Measurements from ENCODE around the gene CGGBP1.
A peak's percentile ranks its signal among the peaks of the same experiment; 100 is the strongest.

Gene CGGBP1

GRCh38 chr3:88058581-88059379, at the start of gene CGGBP1, which contains the start of gene ZNF654:
TSS of gene CGGBP1 (minus strand) at chr3:88059005. CDS start at chr3:88055976, 3,029 bp downstream.
TSS of gene ZNF654 (plus strand) at chr3:88059255. CDS start at chr3:88059320, 65 bp downstream.
- peaks cover 56% of the 10 kb centered on the region for H3K4me1 Mint-ChIP-seq (ENCODE audit: low read depth)

GRCh38 chr3:88105325-88105724, 46.5 kb upstream of the CGGBP1 start:
- peaks cover 45% of the 10 kb centered on the region for H3K36me3 Mint-ChIP-seq (ENCODE audit: low read depth)
- H3K9me3 Mint-ChIP-seq, result peaks cover 6% of the 10 kb centered on the region
- H3K27ac Mint-ChIP-seq, result no peak overlapping the region
- DNase-seq, result no peak
- no peak overlapping the region for H3K4me3 Mint-ChIP-seq
- H3K4me1 Mint-ChIP-seq (ENCODE audit: low read depth), result peaks cover 34% of the 10 kb centered on the region
- no peaks in the 10 kb centered on the region for H3K27me3 Mint-ChIP-seq

More at GRCh38 chr3:88058581-88059379, at the start of gene CGGBP1, which contains the start of gene ZNF654:
- Mint-ChIP-seq H3K27me3 (no peaks in the 10 kb centered on the region), H3K9me3 (no peaks in the 10 kb centered on the region), H3K27ac (peak within 1 kb of the TSS; percentile 99), H3K36me3 (ENCODE audit: low read depth) (peaks cover 50% of the 10 kb centered on the region), H3K4me3 (peak within 1 kb of the TSS; percentile 96)
- DNase-seq, result peak; percentile 100

DNA sequence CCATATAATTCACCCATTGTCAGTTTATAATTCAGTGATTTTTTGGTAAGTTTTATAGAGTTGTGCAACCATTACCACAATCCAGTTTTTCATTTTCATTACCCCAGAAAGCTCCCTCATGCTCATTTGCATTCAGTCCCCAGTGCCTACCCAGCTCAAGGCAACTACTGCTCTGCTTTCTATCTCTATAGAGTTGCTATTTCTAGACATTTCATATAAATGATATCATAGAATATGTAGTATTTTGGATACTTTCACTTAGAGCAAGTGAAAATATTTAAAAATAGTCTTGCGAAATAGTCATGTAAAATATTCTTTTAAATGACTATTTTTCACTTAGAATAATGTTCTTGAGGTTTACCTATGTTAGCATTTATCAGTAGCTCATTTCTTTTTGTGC, 42.3 kb upstream of the CGGBP1 start:
- peaks cover 17% of the 10 kb centered on the region for H3K4me1 Mint-ChIP-seq (ENCODE audit: low read depth)
- no peak overlapping the region for H3K4me3 Mint-ChIP-seq
- H3K27ac Mint-ChIP-seq, result no peak overlapping the region
- H3K36me3 Mint-ChIP-seq (ENCODE audit: low read depth), result peaks cover 70% of the 10 kb centered on the region
- no peak for DNase-seq
- no peaks in the 10 kb centered on the region for H3K27me3 Mint-ChIP-seq
- peaks cover 18% of the 10 kb centered on the region for H3K9me3 Mint-ChIP-seq

DNA sequence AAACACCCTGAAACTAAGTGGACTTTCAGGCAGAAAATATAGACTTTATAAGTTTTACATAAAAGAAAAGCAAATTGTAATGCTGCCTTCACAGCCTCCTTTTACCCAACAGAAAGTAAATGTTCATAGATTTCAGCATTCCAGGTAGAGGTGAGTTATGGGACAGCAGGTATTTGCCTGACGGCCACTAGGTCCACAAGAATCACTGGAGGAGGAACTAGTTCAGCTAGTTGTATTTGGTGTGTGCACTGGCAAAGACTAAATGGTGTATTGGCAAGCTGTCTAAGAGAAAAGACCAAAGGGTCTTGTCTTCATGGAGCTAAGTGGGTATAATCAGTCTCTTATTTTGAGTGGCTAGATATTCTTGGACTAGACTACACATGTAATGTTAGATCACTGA, 34.5 kb upstream of the CGGBP1 start:
- H3K4me3 Mint-ChIP-seq, result no peak overlapping the region
- peaks cover 80% of the 10 kb centered on the region for H3K36me3 Mint-ChIP-seq (ENCODE audit: low read depth)

DNA sequence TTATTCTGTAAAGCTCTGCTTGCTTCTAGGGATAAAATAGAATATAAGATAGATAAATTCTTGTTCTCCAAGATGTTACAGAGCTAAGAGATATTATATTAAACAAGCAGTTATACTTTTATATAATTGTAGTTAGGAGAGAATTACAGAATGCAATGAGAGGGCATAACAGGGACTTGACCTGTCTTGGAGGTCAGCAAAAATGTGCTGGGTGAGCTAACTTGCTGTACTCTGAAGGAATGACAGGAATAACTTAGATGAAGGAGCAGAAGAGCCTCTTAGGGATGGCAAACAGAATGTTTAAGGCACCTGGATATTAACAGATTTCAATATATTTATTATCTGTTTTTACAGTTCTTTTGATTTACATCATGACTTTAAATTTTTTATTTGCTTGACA, 33.5 kb upstream of the CGGBP1 start:
- Mint-ChIP-seq H3K36me3 (ENCODE audit: low read depth) (peaks cover 77% of the 10 kb centered on the region), H3K4me1 (ENCODE audit: low read depth) (peaks cover 5% of the 10 kb centered on the region), H3K9me3 (peaks cover 8% of the 10 kb centered on the region), H3K27ac (no peak overlapping the region), H3K4me3 (no peak overlapping the region), H3K27me3 (no peaks in the 10 kb centered on the region)
- no peak for DNase-seq

More for the DNA sequence above, 34.5 kb upstream of the CGGBP1 start:
- H3K9me3 Mint-ChIP-seq, result peaks cover 17% of the 10 kb centered on the region
- H3K4me1 Mint-ChIP-seq (ENCODE audit: low read depth), result peaks cover 5% of the 10 kb centered on the region
- no peaks in the 10 kb centered on the region for H3K27me3 Mint-ChIP-seq
- DNase-seq, result no peak
- no peak overlapping the region for H3K27ac Mint-ChIP-seq

GRCh38 chr3:88090681-88091080, 31.9 kb upstream of the CGGBP1 start:
- Mint-ChIP-seq H3K27ac (no peak overlapping the region), H3K4me3 (no peak overlapping the region), H3K36me3 (ENCODE audit: low read depth) (peaks cover 73% of the 10 kb centered on the region)

DNA sequence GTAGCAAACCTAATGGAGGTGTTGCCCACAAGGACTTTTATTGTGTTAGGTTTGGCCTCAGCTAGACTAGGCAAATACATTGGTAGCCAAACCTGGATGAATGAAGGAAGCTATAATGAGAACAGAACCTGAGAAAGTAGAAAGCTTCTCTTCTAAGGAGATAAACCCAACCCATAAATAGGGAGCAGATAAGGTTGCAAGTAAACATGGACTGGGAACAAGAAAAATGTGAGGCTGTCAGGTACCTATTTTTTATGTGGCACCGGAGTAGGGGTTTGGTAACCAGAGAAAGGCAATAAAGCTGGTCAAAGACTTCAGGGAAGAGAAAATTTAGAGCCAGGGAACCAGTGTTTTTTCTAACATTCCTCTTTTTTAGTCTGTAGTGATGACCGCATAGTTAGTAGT, 25.3 kb upstream of the CGGBP1 start:
- no peak overlapping the region for H3K4me3 Mint-ChIP-seq
- peaks cover 43% of the 10 kb centered on the region for H3K4me1 Mint-ChIP-seq (ENCODE audit: low read depth)

More at GRCh38 chr3:88090681-88091080, 31.9 kb upstream of the CGGBP1 start:
- peaks cover 5% of the 10 kb centered on the region for H3K9me3 Mint-ChIP-seq
- H3K27me3 Mint-ChIP-seq, result no peaks in the 10 kb centered on the region
- peaks cover 5% of the 10 kb centered on the region for H3K4me1 Mint-ChIP-seq (ENCODE audit: low read depth)
- DNase-seq, result no peak

DNA sequence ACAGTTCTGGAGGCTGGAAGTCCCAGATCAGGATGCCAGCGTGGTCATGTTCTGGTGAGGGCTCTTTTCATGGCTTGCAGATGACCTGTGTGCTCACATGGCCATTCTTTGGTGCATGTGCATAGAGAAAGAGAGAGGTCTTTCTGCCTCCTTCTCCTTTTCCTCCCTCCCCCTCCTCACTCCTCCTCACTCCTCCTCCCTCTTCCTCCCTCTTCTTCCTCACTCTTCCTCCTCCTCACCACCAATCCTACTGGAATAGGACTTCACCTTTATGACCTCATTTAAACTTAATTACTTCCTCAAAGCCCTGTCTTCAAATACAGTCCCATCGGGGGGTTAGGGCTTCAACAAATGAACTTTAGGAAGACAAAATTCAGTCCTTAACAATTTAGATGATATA, 24.0 kb upstream of the CGGBP1 start:
- Mint-ChIP-seq H3K36me3 (ENCODE audit: low read depth) (peaks cover 41% of the 10 kb centered on the region), H3K4me3 (no peak overlapping the region), H3K9me3 (no peaks in the 10 kb centered on the region), H3K27ac (no peak overlapping the region), H3K27me3 (no peaks in the 10 kb centered on the region), H3K4me1 (ENCODE audit: low read depth) (peaks cover 55% of the 10 kb centered on the region)
- DNase-seq, result no peak

More for the DNA sequence above, 25.3 kb upstream of the CGGBP1 start:
- Mint-ChIP-seq H3K36me3 (ENCODE audit: low read depth) (peaks cover 49% of the 10 kb centered on the region), H3K27ac (no peak overlapping the region), H3K27me3 (no peaks in the 10 kb centered on the region), H3K9me3 (no peaks in the 10 kb centered on the region)
- no peak for DNase-seq

GRCh38 chr3:88078932-88079331, 20.1 kb upstream of the CGGBP1 start:
- Mint-ChIP-seq H3K36me3 (ENCODE audit: low read depth) (peaks cover 12% of the 10 kb centered on the region), H3K9me3 (no peaks in the 10 kb centered on the region), H3K27ac (no peak overlapping the region), H3K4me3 (no peak overlapping the region), H3K27me3 (no peaks in the 10 kb centered on the region), H3K4me1 (ENCODE audit: low read depth) (peaks cover 67% of the 10 kb centered on the region)
- DNase-seq, result no peak

DNA sequence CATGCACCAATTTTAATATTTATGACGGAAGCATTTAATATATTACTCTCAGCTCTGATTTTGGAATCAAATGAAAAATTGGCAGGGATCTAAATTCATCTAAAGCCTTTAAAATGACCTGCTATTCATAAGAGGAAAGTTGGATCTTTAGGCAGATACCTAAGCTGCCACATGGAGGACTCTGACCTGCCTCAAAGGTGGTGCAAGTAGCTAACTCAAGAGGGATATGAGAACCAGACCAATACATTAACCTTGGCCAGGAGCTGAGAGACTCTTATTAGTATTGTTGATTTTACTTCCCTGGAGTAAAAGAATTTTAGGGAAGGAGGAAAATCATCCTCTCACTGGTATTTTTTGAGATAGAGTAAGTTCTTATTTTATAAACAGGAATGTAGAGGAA, 17.9 kb upstream of the CGGBP1 start:
- H3K9me3 Mint-ChIP-seq, result peaks cover 3% of the 10 kb centered on the region
- peaks cover 68% of the 10 kb centered on the region for H3K4me1 Mint-ChIP-seq (ENCODE audit: low read depth)
- peaks cover 20% of the 10 kb centered on the region for H3K36me3 Mint-ChIP-seq (ENCODE audit: low read depth)
- no peak for DNase-seq
- no peak overlapping the region for H3K4me3 Mint-ChIP-seq
- H3K27ac Mint-ChIP-seq, result no peak overlapping the region
- no peaks in the 10 kb centered on the region for H3K27me3 Mint-ChIP-seq

DNA sequence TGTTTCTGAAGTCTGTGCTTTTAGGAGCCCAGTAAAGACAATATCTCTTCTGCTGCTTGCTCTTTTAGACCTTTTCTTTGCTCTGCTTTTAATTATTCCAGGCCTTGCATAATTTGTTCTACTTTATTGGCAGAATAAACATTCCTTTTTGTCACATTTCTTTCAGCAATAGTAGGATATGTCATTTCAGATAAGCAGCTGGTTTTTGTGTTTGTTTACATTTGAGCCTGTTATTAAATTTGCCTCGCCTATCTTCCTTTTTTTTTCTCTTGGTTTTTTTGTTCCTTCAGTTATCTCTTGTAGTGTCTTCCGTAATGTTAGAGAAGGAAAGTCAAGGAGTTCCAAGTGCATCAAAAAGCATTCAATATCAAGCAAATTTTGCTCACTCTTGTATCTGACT, 16.7 kb upstream of the CGGBP1 start:
- H3K4me3 Mint-ChIP-seq, result no peak overlapping the region
- no peak for DNase-seq
- no peaks in the 10 kb centered on the region for H3K27me3 Mint-ChIP-seq
- peaks cover 7% of the 10 kb centered on the region for H3K9me3 Mint-ChIP-seq
- peaks cover 27% of the 10 kb centered on the region for H3K36me3 Mint-ChIP-seq (ENCODE audit: low read depth)
- H3K4me1 Mint-ChIP-seq (ENCODE audit: low read depth), result peaks cover 64% of the 10 kb centered on the region
- no peak overlapping the region for H3K27ac Mint-ChIP-seq

GRCh38 chr3:88075072-88075471, 16.3 kb upstream of the CGGBP1 start:
- no peak overlapping the region for H3K4me3 Mint-ChIP-seq
- H3K27ac Mint-ChIP-seq, result no peak overlapping the region
- no peaks in the 10 kb centered on the region for H3K27me3 Mint-ChIP-seq
- H3K9me3 Mint-ChIP-seq, result peaks cover 7% of the 10 kb centered on the region
- peaks cover 61% of the 10 kb centered on the region for H3K4me1 Mint-ChIP-seq (ENCODE audit: low read depth)
- no peak for DNase-seq
- peaks cover 29% of the 10 kb centered on the region for H3K36me3 Mint-ChIP-seq (ENCODE audit: low read depth)

DNA sequence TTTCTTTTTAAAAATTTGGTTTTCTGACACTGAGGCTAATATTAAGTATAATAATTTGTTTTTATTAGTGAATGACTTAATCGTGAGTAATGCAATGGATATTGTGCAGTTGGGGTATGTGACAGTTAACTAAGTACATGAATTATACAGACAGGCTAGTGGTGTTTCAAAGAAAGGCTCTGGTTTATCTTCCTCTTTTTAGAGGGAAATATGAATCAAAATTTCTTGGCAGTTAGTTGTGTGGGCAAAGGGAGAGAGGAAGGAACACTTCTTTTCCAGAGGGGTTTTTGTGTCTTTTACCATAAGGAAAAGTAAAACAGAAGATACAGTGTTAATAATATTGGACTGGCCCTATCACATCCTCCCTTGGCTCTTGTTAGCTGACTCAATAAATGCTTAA, 2.9 kb upstream of the CGGBP1 start:
- no peaks in the 10 kb centered on the region for H3K27me3 Mint-ChIP-seq
- H3K36me3 Mint-ChIP-seq (ENCODE audit: low read depth), result peaks cover 36% of the 10 kb centered on the region
- peaks cover 48% of the 10 kb centered on the region for H3K4me1 Mint-ChIP-seq (ENCODE audit: low read depth)
- H3K27ac Mint-ChIP-seq, result peak overlapping the region; percentile 16
- DNase-seq, result no peak
- H3K4me3 Mint-ChIP-seq, result peak overlapping the region; percentile 96
- no peaks in the 10 kb centered on the region for H3K9me3 Mint-ChIP-seq

DNA sequence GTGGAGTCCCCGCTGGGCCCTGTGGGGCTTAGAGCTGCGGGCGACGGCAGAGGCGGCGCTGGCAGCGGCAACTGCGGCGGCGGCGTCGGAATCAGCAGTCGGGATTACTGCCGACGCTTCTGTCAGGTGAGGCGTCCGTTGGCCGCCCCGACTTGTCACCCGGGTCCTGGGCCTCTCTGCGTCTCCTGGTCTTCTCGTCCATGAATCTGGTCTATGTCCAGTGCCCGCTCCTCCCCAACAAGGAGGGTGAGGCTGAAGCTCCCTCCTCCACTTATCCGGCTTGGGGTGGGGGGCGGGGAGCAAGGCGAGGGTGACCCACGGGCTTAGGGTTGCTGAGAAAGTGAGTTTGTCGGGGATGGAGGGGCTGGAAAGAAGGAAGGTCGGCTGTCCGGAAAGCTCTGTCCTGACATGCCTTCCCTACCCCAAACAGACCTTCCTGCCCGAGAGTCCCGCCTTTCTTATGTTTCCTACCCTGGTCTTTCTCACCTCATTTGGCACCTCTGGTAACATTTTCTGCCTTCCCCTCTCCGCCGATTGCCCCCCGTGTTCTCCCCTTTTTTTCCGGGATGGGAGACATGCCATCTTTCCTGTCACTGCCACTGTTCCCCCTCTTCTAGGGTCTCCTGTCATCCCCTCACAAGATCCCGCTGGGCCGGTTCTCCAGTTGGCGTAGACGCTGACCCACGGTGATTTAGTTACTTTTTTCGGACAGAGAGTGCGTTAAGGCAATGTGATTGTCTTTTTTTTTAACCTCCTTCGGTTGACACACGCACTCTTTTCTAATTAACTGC, 770 bp upstream of the CGGBP1 start:
- Mint-ChIP-seq H3K27me3 (no peaks in the 10 kb centered on the region), H3K9me3 (no peaks in the 10 kb centered on the region), H3K4me1 (ENCODE audit: low read depth) (peaks cover 61% of the 10 kb centered on the region), H3K4me3 (peak overlapping the region; percentile 96), H3K27ac (peak overlapping the region; percentile 99), H3K36me3 (ENCODE audit: low read depth) (peaks cover 45% of the 10 kb centered on the region)
- no peak for DNase-seq

DNA sequence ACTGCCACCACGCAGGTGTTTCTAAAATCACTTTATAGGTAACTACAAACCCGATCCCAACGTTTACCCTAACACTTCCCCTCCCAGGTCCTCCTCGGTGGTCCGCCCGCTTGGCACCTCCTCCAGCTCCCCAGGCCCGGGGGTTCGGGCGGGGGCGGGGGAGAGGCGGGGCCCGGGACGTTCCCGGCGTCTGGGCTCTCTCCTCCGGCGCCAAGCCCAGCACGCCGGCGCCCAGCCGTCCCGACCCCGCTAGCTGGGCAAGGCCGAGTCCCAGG, 562 bp downstream of the CGGBP1 start:
- H3K4me3 Mint-ChIP-seq, result peak overlapping the region; percentile 96
- DNase-seq, result no peak
- H3K27ac Mint-ChIP-seq, result peak overlapping the region; percentile 99
- H3K9me3 Mint-ChIP-seq, result no peaks in the 10 kb centered on the region
- no peaks in the 10 kb centered on the region for H3K27me3 Mint-ChIP-seq
- H3K36me3 Mint-ChIP-seq (ENCODE audit: low read depth), result peaks cover 54% of the 10 kb centered on the region
- H3K4me1 Mint-ChIP-seq (ENCODE audit: low read depth), result peaks cover 57% of the 10 kb centered on the region
